Activated CD8-positive, alpha-beta memory T cell treated with anti-CD3 and anti-CD28 coated beads, Interleukin-2, amount 50 U/mL, for 24 hours (primary cell): ENCODE data around the gene ZNF473.
"Not testable (repeated sequence)": the region's sequence is repeated elsewhere in the genome, so short reads cannot be mapped to it uniquely, and the experiment has no call there.

Source experiments
- DNase-seq: peaks from one replicate; pipeline ENCODE4 v3.0.0-alpha.2; 2020; ENCODE audit errors: extremely low read depth

ZNF473 gene

DNA sequence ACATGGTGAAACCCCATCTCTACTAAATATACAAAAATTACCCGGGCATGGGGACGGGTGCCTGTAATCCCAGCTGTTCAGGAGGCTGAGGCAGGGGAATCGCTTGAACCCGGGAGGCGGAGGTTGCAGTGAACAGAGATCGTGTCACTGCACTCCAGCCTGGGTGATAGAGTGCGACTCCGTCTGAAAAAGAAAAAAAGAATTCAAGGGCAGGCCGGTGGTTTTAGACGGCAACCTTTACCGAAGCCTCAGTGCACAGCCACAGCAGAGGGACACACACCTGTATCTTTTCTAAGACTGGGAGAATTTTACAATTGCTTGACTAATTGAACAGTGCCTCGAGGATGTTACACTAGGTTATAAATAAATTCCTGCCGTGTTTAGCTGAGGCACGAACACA lies 73.9 kb downstream of the ZNF473 start:
- DNase-seq = not testable (repeated sequence)

DNA sequence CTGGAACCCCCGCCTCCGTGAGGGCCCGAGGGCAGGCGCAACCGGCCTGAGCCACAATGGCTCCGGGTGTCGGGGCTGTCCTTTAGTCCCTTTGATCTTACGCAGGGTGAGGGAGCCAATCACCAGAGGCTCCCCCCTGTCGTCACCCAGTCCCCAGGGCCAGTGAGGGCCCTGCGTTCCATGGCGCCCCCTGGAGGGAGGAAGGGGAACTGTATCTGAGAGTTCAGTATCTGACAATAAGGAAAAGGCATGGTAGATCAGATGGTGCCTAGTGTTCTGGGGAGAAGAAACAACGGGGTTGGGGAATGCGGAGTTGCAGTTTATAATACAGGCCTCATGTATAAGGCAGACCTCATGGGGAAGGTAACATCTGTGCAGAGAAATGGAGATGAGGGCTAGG lies 75.1 kb downstream of the ZNF473 start:
- not testable (repeated sequence) for DNase-seq
